ENCODE results near the gene PSEN2. TPM values are rescaled to one million over a fixed set of nuclear protein-coding genes. Genes with fewer than 3 reads are reported as not detected.
A peak's percentile ranks its signal among the peaks of the same experiment; 100 is the strongest.

Gene PSEN2
- total RNA-seq, 3 donors from 2014 or later: 20.3 to 30.7 (median 24.1) TPM

GRCh38 chr1:226880372-226881287 lies 10.2 kb downstream of the PSEN2 start:
- no peak overlapping the region for H3K4me3 ChIP-seq
- H3K9me3 ChIP-seq: no peaks in the 10 kb centered on the region
- intact Hi-C loops (cut with DNase I, micrococcal nuclease): no loop called here
- H3K4me1 ChIP-seq (ENCODE audit: low read depth): peaks cover 13% of the 10 kb centered on the region
- no peak for TF ChIP-seq CTCF (IDR thresholded peaks at IDR 0.05)
- ATAC-seq (no peak), DNase-seq (no peak)
- H3K36me3 ChIP-seq (ENCODE audit: low read depth): no peaks in the 10 kb centered on the region

GRCh38 chr1:226881515-226882185 lies 11.2 kb downstream of the PSEN2 start:
- ATAC-seq: no peak
- no peak for DNase-seq
- Histone ChIP-seq H3K36me3 (ENCODE audit: low read depth) (no peaks in the 10 kb centered on the region), H3K4me3 (no peak overlapping the region), H3K4me1 (ENCODE audit: low read depth) (peaks cover 7% of the 10 kb centered on the region), H3K9me3 (no peaks in the 10 kb centered on the region)
- intact Hi-C loops (cut with DNase I, micrococcal nuclease): no loop called here
- no peak for TF ChIP-seq CTCF (IDR thresholded peaks at IDR 0.05)

GRCh38 chr1:226882187-226882586 lies 11.8 kb downstream of the PSEN2 start:
- no peaks in the 10 kb centered on the region for H3K36me3 ChIP-seq (ENCODE audit: low read depth)
- ATAC-seq (peak; percentile 2), DNase-seq (peak in 1 of 3 donors; percentile 36)
- no peak for TF ChIP-seq CTCF (IDR thresholded peaks at IDR 0.05)
- intact Hi-C loops (cut with DNase I, micrococcal nuclease): no loop called here
- no peaks in the 10 kb centered on the region for H3K9me3 ChIP-seq
- H3K4me1 ChIP-seq (ENCODE audit: low read depth): peaks cover 7% of the 10 kb centered on the region
- no peak overlapping the region for H3K4me3 ChIP-seq

- H3K4me3 ChIP-seq: no peak overlapping the region
- H3K9me3 ChIP-seq: no peaks in the 10 kb centered on the region
- DNase-seq (peak in 1 of 3 donors; percentile 29), ATAC-seq (peak; percentile 87)
- TF ChIP-seq CTCF (IDR thresholded peaks at IDR 0.05): no peak
- H3K36me3 ChIP-seq (ENCODE audit: low read depth): no peaks in the 10 kb centered on the region
- intact Hi-C loops (cut with DNase I, micrococcal nuclease): no loop called here
- peaks cover 7% of the 10 kb centered on the region for H3K4me1 ChIP-seq (ENCODE audit: low read depth)
Measured at GRCh38 chr1:226882631-226883409, 12.4 kb downstream of the PSEN2 start.

GRCh38 chr1:226883630-226884029 lies 13.2 kb downstream of the PSEN2 start:
- intact Hi-C loops (cut with DNase I, micrococcal nuclease): no loop called here
- no peak for TF ChIP-seq CTCF (IDR thresholded peaks at IDR 0.05)
- Histone ChIP-seq H3K4me3 (no peak overlapping the region), H3K4me1 (ENCODE audit: low read depth) (peaks cover 7% of the 10 kb centered on the region), H3K9me3 (no peaks in the 10 kb centered on the region), H3K36me3 (ENCODE audit: low read depth) (no peaks in the 10 kb centered on the region)
- ATAC-seq (no peak), DNase-seq (no peak)

All from mucosa of descending colon (tissue), 3 donors.